ENCODE measurements around the gene RFWD3.
"Not testable (repeated sequence)": the region's sequence is repeated elsewhere in the genome, so short reads cannot be mapped to it uniquely, and the experiment has no call there.

The RFWD3 gene

DNA sequence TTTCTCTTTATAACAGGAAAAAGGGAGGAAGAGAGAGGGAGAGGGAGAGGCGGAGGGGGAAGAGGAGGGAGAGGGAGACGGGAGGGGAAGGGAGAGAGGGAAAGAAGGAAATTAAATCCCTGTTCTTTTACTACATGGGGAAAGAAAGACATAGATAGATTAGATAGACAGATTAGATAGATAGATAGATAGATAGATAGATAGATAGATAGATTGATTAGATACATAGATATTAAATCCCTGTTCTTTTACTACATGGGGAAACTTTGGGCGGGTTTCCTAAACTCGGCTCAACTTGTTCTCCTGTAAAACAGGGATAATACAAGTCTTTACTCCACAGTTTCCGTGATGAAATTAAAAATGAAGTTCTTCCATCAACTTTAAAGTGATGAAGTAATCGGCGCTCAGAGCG, 661 bp downstream of the RFWD3 start:
- no peak for DNase-seq

- DNase-seq: no peak
Observed at GRCh38 chr16:74661064-74661463, 5.6 kb downstream of the RFWD3 start.

GRCh38 chr16:74660383-74660782, 6.3 kb downstream of the RFWD3 start:
- DNase-seq: no peak

- DNase-seq: no peak
Observed at GRCh38 chr16:74659041-74659440, 7.6 kb downstream of the RFWD3 start.

DNA sequence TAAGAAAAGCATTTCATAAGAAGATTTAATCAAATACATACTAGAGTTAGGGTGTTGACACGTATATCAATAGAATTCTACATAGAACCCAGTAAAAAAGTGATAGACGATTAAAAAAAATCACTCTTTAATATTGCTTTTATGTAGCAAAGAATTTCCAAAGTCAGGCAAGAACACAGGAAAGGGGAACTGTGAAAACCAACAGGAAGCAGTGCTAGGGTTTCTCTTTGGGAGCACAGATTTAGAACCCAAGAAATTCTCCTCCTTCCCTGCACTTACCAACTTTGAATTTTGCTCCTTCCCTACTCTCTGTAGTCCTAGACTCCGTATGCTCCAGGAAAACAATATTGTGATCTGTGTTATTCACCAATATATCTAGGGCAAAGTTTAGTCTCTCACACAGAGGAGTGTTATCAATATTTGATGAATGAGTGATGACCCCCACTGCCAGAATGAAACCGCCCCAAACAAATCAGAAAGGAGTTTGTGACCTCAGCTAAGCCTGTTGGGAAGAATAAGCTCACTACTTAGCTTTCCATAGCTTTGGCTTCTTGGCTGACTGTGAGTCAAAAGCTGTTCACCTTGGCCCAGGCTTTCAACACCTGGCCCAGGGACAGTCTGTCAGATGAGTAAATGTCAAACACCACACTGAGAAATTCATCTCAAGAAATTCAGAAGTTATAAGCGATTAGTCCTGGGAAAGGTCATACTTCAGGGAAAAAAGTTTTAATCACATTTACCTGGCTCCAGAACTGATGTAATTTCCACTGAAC, 8.6 kb downstream of the RFWD3 start:
- no peak for DNase-seq

GRCh38 chr16:74654536-74655050, 12.1 kb downstream of the RFWD3 start:
- DNase-seq: no peak

DNA sequence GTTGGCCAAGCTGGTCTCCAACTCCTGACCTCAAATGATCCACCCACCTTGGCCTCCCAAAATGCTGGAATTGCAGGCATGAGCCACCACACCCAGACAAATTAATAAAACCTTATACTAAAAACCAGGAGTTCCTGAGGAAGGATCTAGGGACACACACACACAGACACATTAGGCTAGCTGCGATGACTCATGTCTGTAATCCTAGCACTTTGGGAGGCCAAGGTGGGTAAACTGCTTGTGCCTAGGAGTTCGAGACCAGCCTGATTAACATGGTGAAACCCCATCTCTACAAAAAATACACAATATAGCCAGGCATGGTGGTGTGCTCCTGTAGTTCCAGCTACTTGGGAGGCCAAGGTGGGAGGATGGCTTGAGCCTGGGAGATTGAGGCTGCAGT, 13.8 kb downstream of the RFWD3 start:
- DNase-seq: not testable (repeated sequence)

- DNase-seq: no peak
Observed at GRCh38 chr16:74652249-74652648, 14.4 kb downstream of the RFWD3 start.

- no peak for DNase-seq
Observed at GRCh38 chr16:74651841-74652240, 14.8 kb downstream of the RFWD3 start.

- no peak for DNase-seq
Observed at GRCh38 chr16:74650966-74651567, 15.6 kb downstream of the RFWD3 start.

GRCh38 chr16:74649839-74650504, 16.7 kb downstream of the RFWD3 start:
- no peak for DNase-seq

DNA sequence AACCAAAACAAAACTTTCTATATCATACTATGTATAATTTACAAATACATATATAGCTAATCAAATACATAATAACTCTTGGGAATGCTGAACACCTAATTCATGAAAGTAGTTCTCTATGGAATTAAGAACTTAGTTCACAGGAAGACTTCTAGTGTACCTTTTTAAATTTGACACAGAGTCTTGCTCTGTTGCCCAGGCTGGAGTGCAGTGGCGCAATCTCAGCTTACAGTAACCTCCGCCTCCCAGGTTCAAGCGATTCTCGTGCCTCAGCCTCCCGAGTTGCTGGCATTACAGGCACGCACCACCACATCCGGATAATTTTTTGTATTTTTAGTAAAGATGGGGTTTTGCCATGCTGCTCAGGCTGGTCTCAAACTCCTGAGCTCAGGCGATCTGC, 24.7 kb downstream of the RFWD3 start:
- no peak for DNase-seq

GRCh38 chr16:74637742-74638453, 28.8 kb downstream of the RFWD3 start:
- DNase-seq: no peak

- no peak for DNase-seq
Observed at GRCh38 chr16:74635303-74635702, 31.4 kb downstream of the RFWD3 start.

DNA sequence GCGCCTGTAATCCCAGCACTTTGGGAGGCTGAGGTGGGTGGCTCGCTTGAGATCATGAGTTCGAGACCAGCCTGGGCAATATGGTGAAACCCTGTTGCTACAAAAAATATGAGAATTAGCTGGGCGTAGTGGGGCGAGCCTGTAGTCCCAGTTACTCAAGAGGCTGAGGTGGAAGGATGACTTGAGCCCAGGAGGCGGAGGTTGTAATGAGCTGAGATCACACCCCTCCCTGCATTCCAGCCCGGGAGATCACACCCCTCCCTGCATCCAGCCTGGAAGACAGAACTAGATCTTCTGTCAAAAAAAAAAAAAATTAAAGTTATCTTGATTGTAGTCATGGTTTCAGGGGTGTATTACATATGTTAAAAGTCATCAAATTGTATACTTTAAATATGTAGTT, 33.0 kb downstream of the RFWD3 start:
- DNase-seq: no peak

GRCh38 chr16:74627506-74628220, 39.0 kb downstream of the RFWD3 start:
- no peak for DNase-seq

DNA sequence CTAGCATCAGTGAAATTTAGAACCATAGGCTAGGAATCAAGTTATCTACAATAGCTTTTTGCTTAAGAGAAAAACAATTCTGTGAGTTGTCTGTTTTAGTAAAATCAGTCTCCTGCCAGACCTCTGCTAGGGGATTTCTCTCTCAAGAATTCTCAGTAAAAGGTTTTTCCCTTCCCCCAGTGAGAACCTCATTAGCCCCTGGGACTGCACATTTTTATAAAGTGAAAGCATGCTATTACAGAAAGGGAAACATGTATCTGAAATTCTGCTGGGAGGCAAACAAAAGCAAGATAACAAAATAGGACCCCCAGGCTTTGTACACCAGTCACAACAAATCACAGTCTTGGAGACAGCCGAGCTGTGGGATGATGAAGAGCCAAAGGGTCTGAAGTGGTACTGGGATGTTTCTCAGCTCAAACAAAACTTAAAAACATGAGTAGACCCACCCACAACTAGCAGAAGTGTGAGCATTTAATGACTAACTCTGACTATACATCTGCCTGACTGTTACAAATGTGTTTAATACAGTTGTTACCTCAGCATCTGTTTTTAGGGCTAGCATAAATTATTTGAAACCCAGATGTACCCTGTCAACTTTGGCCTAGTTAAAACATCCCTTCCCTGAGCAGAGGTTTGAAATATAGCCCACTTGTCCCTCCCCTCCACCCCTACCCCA, 39.8 kb downstream of the RFWD3 start:
- no peak for DNase-seq

- DNase-seq: no peak
Observed at GRCh38 chr16:74625500-74626350, 41.0 kb downstream of the RFWD3 start.

- DNase-seq: no peak
Observed at GRCh38 chr16:74623839-74624235, 42.8 kb downstream of the RFWD3 start.

DNA sequence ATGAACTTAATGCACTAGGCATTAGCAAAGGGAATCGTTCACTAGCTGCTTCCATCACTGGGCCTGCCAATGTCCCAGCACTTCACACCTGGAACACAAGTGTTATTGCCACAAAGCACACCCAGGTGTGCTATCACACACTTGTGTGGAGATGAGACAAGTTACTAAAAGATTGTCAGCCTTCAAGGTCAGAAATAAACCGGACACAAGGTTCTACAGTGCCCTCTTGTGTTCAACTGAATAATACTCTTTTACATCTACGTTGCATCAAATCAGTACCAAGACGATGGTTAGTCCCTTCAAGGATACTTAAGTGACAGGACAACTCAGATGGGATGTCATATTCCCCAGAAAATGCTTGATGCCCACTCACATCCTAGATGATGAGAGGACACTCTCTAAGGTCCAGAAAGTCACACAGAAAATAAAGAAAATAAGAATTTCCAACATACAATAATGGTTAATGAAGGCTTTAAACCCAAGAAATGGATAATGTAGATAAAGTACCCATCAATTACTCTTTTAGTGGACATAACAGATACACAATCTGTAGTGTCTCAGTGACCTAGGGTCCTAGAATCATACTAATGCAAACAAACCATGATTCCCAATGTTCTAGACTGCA, 43.4 kb downstream of the RFWD3 start:
- DNase-seq: no peak

DNA sequence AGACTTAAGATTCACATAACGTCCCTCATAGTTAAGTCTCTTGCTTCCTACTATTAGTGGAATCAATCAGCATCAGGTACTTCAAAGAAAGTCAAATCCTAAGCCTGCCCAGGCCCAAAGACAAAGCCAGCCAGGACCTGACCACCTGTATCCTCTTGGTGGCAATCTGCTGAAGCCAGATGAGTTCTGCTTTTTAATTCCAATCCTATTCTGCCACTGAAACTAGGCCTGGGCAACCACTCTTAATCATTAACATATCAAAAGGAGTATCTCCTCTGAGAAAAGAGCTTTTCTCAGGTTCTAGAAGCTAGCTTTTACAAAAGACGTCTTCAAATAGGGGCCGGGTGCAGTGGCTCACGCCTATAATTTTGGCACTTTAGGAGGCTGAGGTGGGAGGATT, 44.7 kb downstream of the RFWD3 start:
- DNase-seq: no peak

All from left hindlimb (tissue), 1 donor.